SK-N-SH (cell line): ENCODE results near the gene FSD1. TPM values are rescaled to one million over a fixed set of nuclear protein-coding genes. Genes with fewer than 3 reads are reported as not detected.

ENCODE experiments used
- CTCF ChIA-PET: fragments of 300-600, 350-600 bp; formaldehyde crosslinking; extraction: SDS; loops from one replicate; lab custom pipeline; 2021; lab: Yijun Ruan, JAX
- POLR2A ChIA-PET: fragments of 350-600 bp; sonication (Branson Sonifier 250); formaldehyde crosslinking; extraction: SDS; loops from one replicate; lab custom pipeline; 2020; ENCODE audit warnings: antibody characterized with exemption, inconsistent platforms; lab: Yijun Ruan, JAX
- DNase-seq: peaks from one replicate; pipeline ENCODE4 v3.0.0; 2012
- H2AFZ ChIP-seq: fragments of 200-600 bp; sonication (generic); 2 replicates; pipeline ENCODE4 v1.8.1; 2016; ENCODE audit warnings: antibody characterized with exemption, mild to moderate bottlenecking, low read depth
- H3F3A ChIP-seq: fragments of 200-600 bp; sonication (generic); replicated peaks from 2 replicates; pipeline ENCODE3; 2016; ENCODE audit warnings: antibody characterized with exemption, mild to moderate bottlenecking; ENCODE audit not compliant: insufficient read depth
- H3K27ac ChIP-seq, 2 experiments: fragments of 200-500 bp in 1 of 2; fragments of 200-600 bp in 1 of 2; sonication (Bioruptor generic) in 1 of 2; sonication (generic), shearing (Covaris generic) in 1 of 2; 2 replicates each; pipeline versions ENCODE4 v1.5.1 to v1.6.1; 2014 to 2016; ENCODE audit warnings: low read depth in 2 of 2, inconsistent platforms in 1 of 2, low read length in 1 of 2, mild to moderate bottlenecking in 1 of 2, mixed read lengths in 1 of 2
- H3K27me3 ChIP-seq: fragments of 200-600 bp; sonication (generic), shearing (Covaris generic); 2 replicates; pipeline ENCODE4 v1.6.1; 2016; ENCODE audit warnings: mixed run types; ENCODE audit not compliant: insufficient read depth
- H3K36me3 ChIP-seq, 2 experiments: fragments of 200-500 bp in 1 of 2; fragments of 200-600 bp in 1 of 2; sonication (Bioruptor generic) in 1 of 2; sonication (generic) in 1 of 2; replicated peaks in 1 of 2; 2 replicates each; pipeline versions ENCODE3 to v1.5.1; 2014 to 2016; ENCODE audit warnings: low read length in 1 of 2, mild to moderate bottlenecking in 1 of 2; ENCODE audit not compliant: insufficient read depth in 2 of 2, control insufficient read depth in 1 of 2
- H3K4me1 ChIP-seq, 2 experiments: fragments of 200-500 bp in 1 of 2; fragments of 200-600 bp in 1 of 2; sonication (Bioruptor generic) in 1 of 2; sonication (generic), shearing (Covaris generic) in 1 of 2; 2 replicates each; pipeline versions ENCODE4 v1.5.1 to v1.6.1; 2014 to 2016; ENCODE audit warnings: low read depth in 1 of 2, low read length in 1 of 2, mixed run types in 1 of 2; ENCODE audit not compliant: insufficient read depth in 2 of 2, control insufficient read depth in 1 of 2
- H3K4me2 ChIP-seq: fragments of 200-600 bp; sonication (generic), shearing (Covaris generic); 2 replicates; pipeline ENCODE4 v1.6.1; 2017; ENCODE audit warnings: mixed run types
- H3K4me3 ChIP-seq, 2 experiments: fragments of 200-500 bp in 1 of 2; fragments of 200-600 bp in 1 of 2; sonication (Bioruptor generic) in 1 of 2; sonication (generic), shearing (Covaris generic) in 1 of 2; 2 replicates each; pipeline versions ENCODE4 v1.5.1 to v1.8.1; 2014 to 2016; ENCODE audit warnings: low read depth in 2 of 2, inconsistent platforms in 1 of 2, low read length in 1 of 2, mild to moderate bottlenecking in 1 of 2, mixed read lengths in 1 of 2, moderate library complexity in 1 of 2
- H3K79me2 ChIP-seq: fragments of 200-600 bp; sonication (generic); 2 replicates; pipeline ENCODE4 v1.8.1; 2017; ENCODE audit warnings: mild to moderate bottlenecking; ENCODE audit not compliant: insufficient read depth
- H3K9ac ChIP-seq: fragments of 200-600 bp; sonication (generic); 2 replicates; pipeline ENCODE4 v1.6.1; 2017; ENCODE audit warnings: mixed run types
- H3K9me2 ChIP-seq: fragments of 200-600 bp; sonication (generic); 2 replicates; pipeline ENCODE4 v1.6.1; 2017; ENCODE audit warnings: mixed run types
- H3K9me3 ChIP-seq: fragments of 200-600 bp; sonication (generic); 2 replicates; pipeline ENCODE4 v1.6.1; 2017; ENCODE audit warnings: mixed run types, mild to moderate bottlenecking, moderate library complexity
- H4K20me1 ChIP-seq: fragments of 200-600 bp; sonication (generic); 2 replicates; pipeline ENCODE4 v1.6.1; 2017; ENCODE audit warnings: mild to moderate bottlenecking, mixed run types; ENCODE audit not compliant: insufficient read depth
- CHD2 ChIP-seq: fragments of 150-350 bp; IDR thresholded peaks from 2 replicates; pipeline ENCODE4 v1.6.1; 2018; ENCODE audit warnings: low read length; ENCODE audit not compliant: partially characterized antibody
- EP300 ChIP-seq, 2 experiments: IDR thresholded peaks; 2 replicates each; pipeline versions ENCODE4 v1.4.0 to v1.6.1; 2012; ENCODE audit warnings: borderline replicate concordance in 1 of 2, low read depth in 1 of 2, low read length in 1 of 2
- FOSL2 ChIP-seq: IDR thresholded peaks from 2 replicates; pipeline ENCODE4 v1.4.0; 2012; ENCODE audit warnings: low read depth, mild to moderate bottlenecking, moderate library complexity, borderline replicate concordance
- FOXJ3 ChIP-seq: sonication (generic); formaldehyde crosslinking; IDR thresholded peaks from 2 replicates; pipeline ENCODE4 v1.5.1; 2020; ENCODE audit warnings: mild to moderate bottlenecking, missing genetic modification reagents
- GATA2 ChIP-seq: sonication (generic); formaldehyde crosslinking; IDR thresholded peaks from 2 replicates; pipeline ENCODE4 v1.5.0; 2020; ENCODE audit warnings: mild to moderate bottlenecking, missing genetic modification reagents
- JUND ChIP-seq: IDR thresholded peaks from 2 replicates; pipeline ENCODE4 v1.4.0; 2012
- MXI1 ChIP-seq: IDR thresholded peaks from 2 replicates; pipeline ENCODE4 v1.6.1; 2012; ENCODE audit warnings: mild to moderate bottlenecking, low read depth, low read length, improper control_type of control experiment
- RCOR1 ChIP-seq: fragments of 150-350 bp; IDR thresholded peaks from 2 replicates; pipeline ENCODE4 v1.6.1; 2017; ENCODE audit warnings: antibody characterized with exemption, low read length
- SMC3 ChIP-seq: IDR thresholded peaks from 2 replicates; pipeline ENCODE4 v1.6.1; 2012; ENCODE audit warnings: low read depth, low read length, improper control_type of control experiment
- TCF12 ChIP-seq: IDR thresholded peaks from 2 replicates; pipeline ENCODE4 v1.4.0; 2012
- WGBS: methylation state at CpG from one replicate; pipeline ENCODE4 v1.1.6; 2017; ENCODE audit warnings: low lambda C conversion rate; 5-methylcytosine and 5-hydroxymethylcytosine counted together
- polyA plus RNA-seq, 3 experiments: library from polyadenylated mRNA; depleted of rRNA; stranded (reverse); fragments of >200 nt; gene quantifications; 2 replicates each; pipeline ENCODE4 v1.2.3, GENCODE V29; 2012
- TF ChIP-seq, protein P1 (sequence below): IDR thresholded peaks from 2 replicates; pipeline ENCODE4; 2012
- TF ChIP-seq, protein P2 (sequence below): IDR thresholded peaks from 2 replicates; pipeline ENCODE4 v1.4.0; 2012; ENCODE audit warnings: low read depth, borderline replicate concordance
- TF ChIP-seq, protein P3 (sequence below): fragments of 200-600 bp; sonication (generic); IDR thresholded peaks from 2 replicates; pipeline ENCODE4 v1.6.1; 2017; ENCODE audit warnings: antibody characterized with exemption, mild to moderate bottlenecking, moderate library complexity
- TF ChIP-seq, protein P4 (sequence below): fragments of 150-350 bp; IDR thresholded peaks from 2 replicates; pipeline ENCODE4 v1.6.1; 2016; ENCODE audit warnings: mild to moderate bottlenecking, low read depth, low read length

FSD1 gene
- polyA plus RNA-seq, 1 of the 3 experiments (the other 2 are of a cell fraction): 49.0 TPM

DNA sequence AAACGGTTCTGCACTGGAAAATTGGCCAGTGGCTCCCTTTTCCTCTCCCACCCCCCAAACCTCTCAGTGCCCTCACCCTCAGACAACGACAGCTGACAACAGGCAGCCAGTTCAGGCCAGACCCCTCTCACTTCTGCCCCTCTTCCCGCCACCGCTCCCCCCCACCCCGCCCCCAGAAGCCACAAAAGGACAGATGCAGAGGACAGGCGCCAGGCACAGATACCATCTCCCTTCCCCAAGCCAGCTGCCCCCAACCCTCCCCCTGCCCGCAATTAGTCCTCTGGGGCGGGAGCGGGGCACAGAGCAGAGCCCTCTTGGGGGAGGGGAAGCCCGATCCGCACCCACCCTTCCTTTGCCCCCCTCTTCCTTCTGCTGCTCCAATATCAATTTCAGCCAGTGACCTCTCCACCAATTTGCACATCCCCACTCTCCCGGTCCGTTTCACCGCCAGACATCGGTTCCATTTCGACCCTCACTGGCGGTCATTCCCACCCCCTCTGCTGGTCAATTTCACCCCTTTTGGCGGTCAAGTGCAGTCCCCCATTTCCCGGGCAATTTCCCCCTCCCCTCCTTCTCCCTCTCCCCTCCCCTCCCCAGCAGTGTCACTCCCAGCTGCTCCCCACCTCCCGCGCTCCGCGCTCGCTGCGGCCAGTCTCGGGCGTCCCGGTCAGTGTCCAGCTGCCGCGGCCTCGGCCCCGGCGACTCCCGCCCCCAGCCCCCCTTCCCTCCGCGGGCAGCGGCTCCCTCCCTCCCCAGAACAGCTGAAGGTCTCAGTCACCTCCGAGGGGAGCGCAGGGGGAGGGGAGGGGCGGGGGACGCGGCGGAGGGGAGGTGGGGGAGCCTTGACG lies 25.8 kb upstream of the FSD1 start, which contains the start of gene SHD:
SHD (plus strand) TSS at position 848 of the 848 bp plus-strand sequence. CDS start 798 bp downstream, outside the sequence.
- POLR2A ChIA-PET: interaction anchor here (0.8 to 3.3 kb wide), 7 partner anchors 11 to 65 kb away, joined by 3 to 32 read pairs (median 4); partner anchors contain the start of genes MPND and YJU2
- CTCF ChIA-PET: interaction anchor here (0.5 to 7.0 kb wide), 13 partner anchors 10 to 1509 kb away, joined by 3 to 60 read pairs (median 3); partner anchors contain the start of genes MPND and SH3GL1
- Histone ChIP-seq H3K27ac (peak within 1 kb of the TSS; percentile 50 to 99; a peak in 3 of 4 replicates), H3K79me2 (no peaks in the 10 kb centered on the region), H2AFZ (no peak within 1 kb of the TSS), H3K4me2 (peak within 1 kb of the TSS; percentile 69; the same call in 1 of the 2 replicates), H3K4me3 (peak within 1 kb of the TSS; percentile 49 to 50; a peak in 3 of 4 replicates), H3K9me2 (no peaks in the 10 kb centered on the region), H3K4me1 (peaks cover 0 to 12% of the 10 kb centered on the region in 2 experiments; a peak in 1 of 4 replicates), H3K36me3 (no peaks in the 10 kb centered on the region), H3F3A (no peaks in the 10 kb centered on the region), H3K27me3 (peaks cover 12% of the 10 kb centered on the region), H3K9ac (no peak within 1 kb of the TSS), H3K9me3 (no peaks in the 10 kb centered on the region), H4K20me1 (no peaks in the 10 kb centered on the region)
- TF ChIP-seq JUND (no peak), EP300 (IDR thresholded peaks at IDR 0.05; ENCODE audit: borderline replicate concordance in 1 of 2, low read depth in 1 of 2, low read length in 1 of 2) (peak in 1 of 2 experiments; percentile 87; a peak in 1 of 4 replicates), RCOR1 (peak; percentile 11; the same call in 1 of the 2 replicates), MXI1 (peak; percentile 55), TCF12 (peak; percentile 5; the same call in 1 of the 2 replicates), SMC3 (peak; percentile 8; the same call in 1 of the 2 replicates), FOSL2 (no peak), GATA2 (CRISPR knock-in tag) (peak; percentile 95), FOXJ3 (peak; percentile 42; the same call in 1 of the 2 replicates), CHD2 (peak; percentile 91)
- TF ChIP-seq, protein P1, sequence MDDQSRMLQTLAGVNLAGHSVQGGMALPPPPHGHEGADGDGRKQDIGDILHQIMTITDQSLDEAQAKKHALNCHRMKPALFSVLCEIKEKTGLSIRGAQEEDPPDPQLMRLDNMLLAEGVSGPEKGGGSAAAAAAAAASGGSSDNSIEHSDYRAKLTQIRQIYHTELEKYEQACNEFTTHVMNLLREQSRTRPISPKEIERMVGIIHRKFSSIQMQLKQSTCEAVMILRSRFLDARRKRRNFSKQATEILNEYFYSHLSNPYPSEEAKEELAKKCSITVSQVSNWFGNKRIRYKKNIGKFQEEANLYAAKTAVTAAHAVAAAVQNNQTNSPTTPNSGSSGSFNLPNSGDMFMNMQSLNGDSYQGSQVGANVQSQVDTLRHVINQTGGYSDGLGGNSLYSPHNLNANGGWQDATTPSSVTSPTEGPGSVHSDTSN: no peak
- TF ChIP-seq, protein P2, sequence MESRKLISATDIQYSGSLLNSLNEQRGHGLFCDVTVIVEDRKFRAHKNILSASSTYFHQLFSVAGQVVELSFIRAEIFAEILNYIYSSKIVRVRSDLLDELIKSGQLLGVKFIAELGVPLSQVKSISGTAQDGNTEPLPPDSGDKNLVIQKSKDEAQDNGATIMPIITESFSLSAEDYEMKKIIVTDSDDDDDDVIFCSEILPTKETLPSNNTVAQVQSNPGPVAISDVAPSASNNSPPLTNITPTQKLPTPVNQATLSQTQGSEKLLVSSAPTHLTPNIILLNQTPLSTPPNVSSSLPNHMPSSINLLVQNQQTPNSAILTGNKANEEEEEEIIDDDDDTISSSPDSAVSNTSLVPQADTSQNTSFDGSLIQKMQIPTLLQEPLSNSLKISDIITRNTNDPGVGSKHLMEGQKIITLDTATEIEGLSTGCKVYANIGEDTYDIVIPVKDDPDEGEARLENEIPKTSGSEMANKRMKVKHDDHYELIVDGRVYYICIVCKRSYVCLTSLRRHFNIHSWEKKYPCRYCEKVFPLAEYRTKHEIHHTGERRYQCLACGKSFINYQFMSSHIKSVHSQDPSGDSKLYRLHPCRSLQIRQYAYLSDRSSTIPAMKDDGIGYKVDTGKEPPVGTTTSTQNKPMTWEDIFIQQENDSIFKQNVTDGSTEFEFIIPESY: no peak
- TF ChIP-seq, protein P3, sequence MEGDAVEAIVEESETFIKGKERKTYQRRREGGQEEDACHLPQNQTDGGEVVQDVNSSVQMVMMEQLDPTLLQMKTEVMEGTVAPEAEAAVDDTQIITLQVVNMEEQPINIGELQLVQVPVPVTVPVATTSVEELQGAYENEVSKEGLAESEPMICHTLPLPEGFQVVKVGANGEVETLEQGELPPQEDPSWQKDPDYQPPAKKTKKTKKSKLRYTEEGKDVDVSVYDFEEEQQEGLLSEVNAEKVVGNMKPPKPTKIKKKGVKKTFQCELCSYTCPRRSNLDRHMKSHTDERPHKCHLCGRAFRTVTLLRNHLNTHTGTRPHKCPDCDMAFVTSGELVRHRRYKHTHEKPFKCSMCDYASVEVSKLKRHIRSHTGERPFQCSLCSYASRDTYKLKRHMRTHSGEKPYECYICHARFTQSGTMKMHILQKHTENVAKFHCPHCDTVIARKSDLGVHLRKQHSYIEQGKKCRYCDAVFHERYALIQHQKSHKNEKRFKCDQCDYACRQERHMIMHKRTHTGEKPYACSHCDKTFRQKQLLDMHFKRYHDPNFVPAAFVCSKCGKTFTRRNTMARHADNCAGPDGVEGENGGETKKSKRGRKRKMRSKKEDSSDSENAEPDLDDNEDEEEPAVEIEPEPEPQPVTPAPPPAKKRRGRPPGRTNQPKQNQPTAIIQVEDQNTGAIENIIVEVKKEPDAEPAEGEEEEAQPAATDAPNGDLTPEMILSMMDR: no peak
- TF ChIP-seq, protein P4, sequence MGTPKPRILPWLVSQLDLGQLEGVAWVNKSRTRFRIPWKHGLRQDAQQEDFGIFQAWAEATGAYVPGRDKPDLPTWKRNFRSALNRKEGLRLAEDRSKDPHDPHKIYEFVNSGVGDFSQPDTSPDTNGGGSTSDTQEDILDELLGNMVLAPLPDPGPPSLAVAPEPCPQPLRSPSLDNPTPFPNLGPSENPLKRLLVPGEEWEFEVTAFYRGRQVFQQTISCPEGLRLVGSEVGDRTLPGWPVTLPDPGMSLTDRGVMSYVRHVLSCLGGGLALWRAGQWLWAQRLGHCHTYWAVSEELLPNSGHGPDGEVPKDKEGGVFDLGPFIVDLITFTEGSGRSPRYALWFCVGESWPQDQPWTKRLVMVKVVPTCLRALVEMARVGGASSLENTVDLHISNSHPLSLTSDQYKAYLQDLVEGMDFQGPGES: no peak
- DNase-seq: peak; percentile 92
- WGBS: 5% methylated on average over 32 of the region's 44 CpGs
